HepG2 (cell line): Measurements from ENCODE around the gene USE1. TPM values are rescaled to one million over a fixed set of nuclear protein-coding genes. Genes with fewer than 3 reads are reported as not detected.

ENCODE experiments used
- CEBPB ChIP-seq: IDR thresholded peaks from 2 replicates; pipeline ENCODE4 v1.6.1; 2011; ENCODE audit warnings: low read depth, low read length, improper control_type of control experiment, borderline replicate concordance
- ELF3 ChIP-seq: IDR thresholded peaks from 2 replicates; pipeline ENCODE4 v1.6.1; 2016; ENCODE audit warnings: missing genetic modification reagents, missing compliant biosample characterization
- NR2C2 ChIP-seq: sonication (generic); formaldehyde crosslinking; IDR thresholded peaks from 2 replicates; pipeline ENCODE4 v1.4.0; 2020; ENCODE audit warnings: missing genetic modification reagents, mild to moderate bottlenecking, moderate library complexity, borderline replicate concordance
- PHB2 ChIP-seq: fragments of 450-650 bp; IDR thresholded peaks from 2 replicates; pipeline ENCODE4 v1.6.1; 2018; ENCODE audit not compliant: partially characterized antibody
- PHF8 ChIP-seq: sonication (generic); formaldehyde crosslinking; IDR thresholded peaks from 2 replicates; pipeline ENCODE4 v1.5.0; 2020; ENCODE audit warnings: missing genetic modification reagents
- SNAPC2 ChIP-seq: sonication (generic); formaldehyde crosslinking; IDR thresholded peaks from 2 replicates; pipeline ENCODE4 v1.8.1; 2022; ENCODE audit warnings: mild to moderate bottlenecking, missing genetic modification reagents
- TSC22D2 ChIP-seq: sonication (generic); formaldehyde crosslinking; IDR thresholded peaks from 2 replicates; pipeline ENCODE4 v1.5.1; 2020; ENCODE audit warnings: missing genetic modification reagents, mild to moderate bottlenecking, borderline replicate concordance
- ZNF383 ChIP-seq: sonication (generic); formaldehyde crosslinking; IDR thresholded peaks from 2 replicates; pipeline ENCODE4 v1.4.0; 2020; ENCODE audit warnings: missing genetic modification reagents, mild to moderate bottlenecking, borderline replicate concordance
- polyA plus RNA-seq, 8 experiments: library from polyadenylated mRNA; depleted of rRNA in 3 of 8; stranded (reverse) in 7 of 8; unstranded in 1 of 8; fragments of >200 nt; fragmentation: Illumina TruSeq in 4 of 8; extraction: Trizol in 4 of 8; gene quantifications; 2 replicates each; pipeline versions ENCODE4 v1.2.1 to v1.2.3, GENCODE V29; 2011 to 2016; ENCODE audit warnings: low read depth in 4 of 8, missing spikeins in 1 of 8, mixed read lengths in 1 of 8; ENCODE audit not compliant: insufficient read depth in 1 of 8
- total RNA-seq, 5 experiments: library from RNA; depleted of rRNA; stranded (reverse); fragments of >200 nt; fragmentation: Illumina TruSeq; extraction: Trizol; gene quantifications; 2 replicates each; pipeline ENCODE4 v1.2.3, GENCODE V29; 2016; ENCODE audit warnings: low read depth in 1 of 5
- TF ChIP-seq, protein P1 (sequence below): sonication (generic); formaldehyde crosslinking; IDR thresholded peaks from 2 replicates; pipeline ENCODE4 v1.9.0; 2021; ENCODE audit warnings: missing genetic modification reagents, mild to moderate bottlenecking, borderline replicate concordance
- TF ChIP-seq, protein P2 (sequence below): sonication (generic); formaldehyde crosslinking; IDR thresholded peaks from 2 replicates; pipeline ENCODE4 v1.8.1; 2022; ENCODE audit warnings: low read depth, mild to moderate bottlenecking, missing genetic modification reagents
- TF ChIP-seq, protein P3 (sequence below): sonication (generic); formaldehyde crosslinking; IDR thresholded peaks from 2 replicates; pipeline ENCODE4 v1.5.0; 2020; ENCODE audit warnings: mild to moderate bottlenecking, missing genetic modification reagents, borderline replicate concordance
- TF ChIP-seq, protein P4 (sequence below): sonication (generic); formaldehyde crosslinking; IDR thresholded peaks from 2 replicates; pipeline ENCODE4 v1.4.0; 2020; ENCODE audit warnings: missing genetic modification reagents

The USE1 gene
- total and polyA plus RNA-seq, 2 of the 13 experiments (the other 11 are each of a cell fraction or from before 2014, with no cell fraction given) = 9.9 to 17.6 TPM

DNA sequence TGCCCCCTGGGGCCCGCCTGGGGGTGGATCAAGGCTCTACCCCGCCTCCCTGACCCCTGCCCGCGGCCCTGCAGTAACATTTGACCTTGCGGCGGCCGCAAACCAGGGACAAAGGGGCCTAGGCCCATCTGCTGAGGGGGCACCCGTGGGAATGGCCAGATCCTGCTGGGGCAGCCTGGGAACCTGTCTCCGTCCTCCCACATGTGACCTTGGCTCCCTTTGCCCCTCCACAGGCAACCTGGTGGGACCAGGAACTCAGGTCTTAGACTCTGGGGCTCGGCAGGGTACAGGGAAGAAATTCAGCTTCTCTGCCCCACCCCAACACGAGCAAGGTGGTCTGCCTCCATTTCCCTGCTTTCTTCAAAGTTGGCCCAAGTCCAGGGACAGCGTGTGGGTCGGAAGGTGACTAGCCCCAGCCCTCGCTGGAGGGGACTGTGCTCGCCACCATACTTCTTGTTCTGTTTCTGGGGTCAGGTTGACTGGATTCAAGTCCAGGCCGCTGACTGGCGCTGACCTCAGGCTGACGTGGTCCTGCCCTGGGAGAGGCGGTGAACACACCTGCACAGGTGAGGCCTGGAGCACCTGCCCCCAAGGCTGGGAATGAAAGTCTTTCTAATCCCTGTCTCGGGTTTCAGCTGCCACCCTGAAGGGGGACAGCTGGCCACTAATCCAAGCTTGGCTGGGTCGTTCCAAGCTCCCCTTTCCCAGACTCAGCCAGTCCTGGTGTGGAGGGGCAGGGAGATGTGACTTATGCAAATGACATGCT is 33.0 kb downstream of the USE1 start (continued):
- TF ChIP-seq, protein P1, sequence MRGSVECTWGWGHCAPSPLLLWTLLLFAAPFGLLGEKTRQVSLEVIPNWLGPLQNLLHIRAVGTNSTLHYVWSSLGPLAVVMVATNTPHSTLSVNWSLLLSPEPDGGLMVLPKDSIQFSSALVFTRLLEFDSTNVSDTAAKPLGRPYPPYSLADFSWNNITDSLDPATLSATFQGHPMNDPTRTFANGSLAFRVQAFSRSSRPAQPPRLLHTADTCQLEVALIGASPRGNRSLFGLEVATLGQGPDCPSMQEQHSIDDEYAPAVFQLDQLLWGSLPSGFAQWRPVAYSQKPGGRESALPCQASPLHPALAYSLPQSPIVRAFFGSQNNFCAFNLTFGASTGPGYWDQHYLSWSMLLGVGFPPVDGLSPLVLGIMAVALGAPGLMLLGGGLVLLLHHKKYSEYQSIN (CRISPR knock-in tag) = no peak
- TF ChIP-seq CEBPB (no peak), SNAPC2 (CRISPR knock-in tag) (peak; percentile 49), PHB2 (no peak), TSC22D2 (CRISPR knock-in tag) (no peak), ZNF383 (no peak), NR2C2 (peak; percentile 96), PHF8 (CRISPR knock-in tag) (peak; percentile 56), ELF3 (peak; percentile 64)
- TF ChIP-seq, protein P2, sequence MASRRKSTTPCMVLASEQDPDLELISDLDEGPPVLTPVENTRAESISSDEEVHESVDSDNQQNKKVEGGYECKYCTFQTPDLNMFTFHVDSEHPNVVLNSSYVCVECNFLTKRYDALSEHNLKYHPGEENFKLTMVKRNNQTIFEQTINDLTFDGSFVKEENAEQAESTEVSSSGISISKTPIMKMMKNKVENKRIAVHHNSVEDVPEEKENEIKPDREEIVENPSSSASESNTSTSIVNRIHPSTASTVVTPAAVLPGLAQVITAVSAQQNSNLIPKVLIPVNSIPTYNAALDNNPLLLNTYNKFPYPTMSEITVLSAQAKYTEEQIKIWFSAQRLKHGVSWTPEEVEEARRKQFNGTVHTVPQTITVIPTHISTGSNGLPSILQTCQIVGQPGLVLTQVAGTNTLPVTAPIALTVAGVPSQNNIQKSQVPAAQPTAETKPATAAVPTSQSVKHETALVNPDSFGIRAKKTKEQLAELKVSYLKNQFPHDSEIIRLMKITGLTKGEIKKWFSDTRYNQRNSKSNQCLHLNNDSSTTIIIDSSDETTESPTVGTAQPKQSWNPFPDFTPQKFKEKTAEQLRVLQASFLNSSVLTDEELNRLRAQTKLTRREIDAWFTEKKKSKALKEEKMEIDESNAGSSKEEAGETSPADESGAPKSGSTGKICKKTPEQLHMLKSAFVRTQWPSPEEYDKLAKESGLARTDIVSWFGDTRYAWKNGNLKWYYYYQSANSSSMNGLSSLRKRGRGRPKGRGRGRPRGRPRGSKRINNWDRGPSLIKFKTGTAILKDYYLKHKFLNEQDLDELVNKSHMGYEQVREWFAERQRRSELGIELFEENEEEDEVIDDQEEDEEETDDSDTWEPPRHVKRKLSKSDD (CRISPR knock-in tag) = peak; percentile 80
- TF ChIP-seq, protein P3, sequence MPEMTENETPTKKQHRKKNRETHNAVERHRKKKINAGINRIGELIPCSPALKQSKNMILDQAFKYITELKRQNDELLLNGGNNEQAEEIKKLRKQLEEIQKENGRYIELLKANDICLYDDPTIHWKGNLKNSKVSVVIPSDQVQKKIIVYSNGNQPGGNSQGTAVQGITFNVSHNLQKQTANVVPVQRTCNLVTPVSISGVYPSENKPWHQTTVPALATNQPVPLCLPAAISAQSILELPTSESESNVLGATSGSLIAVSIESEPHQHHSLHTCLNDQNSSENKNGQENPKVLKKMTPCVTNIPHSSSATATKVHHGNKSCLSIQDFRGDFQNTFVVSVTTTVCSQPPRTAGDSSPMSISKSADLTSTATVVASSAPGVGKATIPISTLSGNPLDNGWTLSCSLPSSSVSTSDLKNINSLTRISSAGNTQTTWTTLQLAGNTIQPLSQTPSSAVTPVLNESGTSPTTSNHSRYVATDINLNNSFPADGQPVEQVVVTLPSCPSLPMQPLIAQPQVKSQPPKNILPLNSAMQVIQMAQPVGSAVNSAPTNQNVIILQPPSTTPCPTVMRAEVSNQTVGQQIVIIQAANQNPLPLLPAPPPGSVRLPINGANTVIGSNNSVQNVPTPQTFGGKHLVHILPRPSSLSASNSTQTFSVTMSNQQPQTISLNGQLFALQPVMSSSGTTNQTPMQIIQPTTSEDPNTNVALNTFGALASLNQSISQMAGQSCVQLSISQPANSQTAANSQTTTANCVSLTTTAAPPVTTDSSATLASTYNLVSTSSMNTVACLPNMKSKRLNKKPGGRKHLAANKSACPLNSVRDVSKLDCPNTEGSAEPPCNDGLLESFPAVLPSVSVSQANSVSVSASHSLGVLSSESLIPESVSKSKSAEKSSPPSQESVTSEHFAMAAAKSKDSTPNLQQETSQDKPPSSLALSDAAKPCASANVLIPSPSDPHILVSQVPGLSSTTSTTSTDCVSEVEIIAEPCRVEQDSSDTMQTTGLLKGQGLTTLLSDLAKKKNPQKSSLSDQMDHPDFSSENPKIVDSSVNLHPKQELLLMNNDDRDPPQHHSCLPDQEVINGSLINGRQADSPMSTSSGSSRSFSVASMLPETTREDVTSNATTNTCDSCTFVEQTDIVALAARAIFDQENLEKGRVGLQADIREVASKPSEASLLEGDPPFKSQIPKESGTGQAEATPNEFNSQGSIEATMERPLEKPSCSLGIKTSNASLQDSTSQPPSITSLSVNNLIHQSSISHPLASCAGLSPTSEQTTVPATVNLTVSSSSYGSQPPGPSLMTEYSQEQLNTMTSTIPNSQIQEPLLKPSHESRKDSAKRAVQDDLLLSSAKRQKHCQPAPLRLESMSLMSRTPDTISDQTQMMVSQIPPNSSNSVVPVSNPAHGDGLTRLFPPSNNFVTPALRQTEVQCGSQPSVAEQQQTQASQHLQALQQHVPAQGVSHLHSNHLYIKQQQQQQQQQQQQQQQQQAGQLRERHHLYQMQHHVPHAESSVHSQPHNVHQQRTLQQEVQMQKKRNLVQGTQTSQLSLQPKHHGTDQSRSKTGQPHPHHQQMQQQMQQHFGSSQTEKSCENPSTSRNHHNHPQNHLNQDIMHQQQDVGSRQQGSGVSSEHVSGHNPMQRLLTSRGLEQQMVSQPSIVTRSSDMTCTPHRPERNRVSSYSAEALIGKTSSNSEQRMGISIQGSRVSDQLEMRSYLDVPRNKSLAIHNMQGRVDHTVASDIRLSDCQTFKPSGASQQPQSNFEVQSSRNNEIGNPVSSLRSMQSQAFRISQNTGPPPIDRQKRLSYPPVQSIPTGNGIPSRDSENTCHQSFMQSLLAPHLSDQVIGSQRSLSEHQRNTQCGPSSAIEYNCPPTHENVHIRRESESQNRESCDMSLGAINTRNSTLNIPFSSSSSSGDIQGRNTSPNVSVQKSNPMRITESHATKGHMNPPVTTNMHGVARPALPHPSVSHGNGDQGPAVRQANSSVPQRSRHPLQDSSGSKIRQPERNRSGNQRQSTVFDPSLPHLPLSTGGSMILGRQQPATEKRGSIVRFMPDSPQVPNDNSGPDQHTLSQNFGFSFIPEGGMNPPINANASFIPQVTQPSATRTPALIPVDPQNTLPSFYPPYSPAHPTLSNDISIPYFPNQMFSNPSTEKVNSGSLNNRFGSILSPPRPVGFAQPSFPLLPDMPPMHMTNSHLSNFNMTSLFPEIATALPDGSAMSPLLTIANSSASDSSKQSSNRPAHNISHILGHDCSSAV = no peak
- TF ChIP-seq, protein P4, sequence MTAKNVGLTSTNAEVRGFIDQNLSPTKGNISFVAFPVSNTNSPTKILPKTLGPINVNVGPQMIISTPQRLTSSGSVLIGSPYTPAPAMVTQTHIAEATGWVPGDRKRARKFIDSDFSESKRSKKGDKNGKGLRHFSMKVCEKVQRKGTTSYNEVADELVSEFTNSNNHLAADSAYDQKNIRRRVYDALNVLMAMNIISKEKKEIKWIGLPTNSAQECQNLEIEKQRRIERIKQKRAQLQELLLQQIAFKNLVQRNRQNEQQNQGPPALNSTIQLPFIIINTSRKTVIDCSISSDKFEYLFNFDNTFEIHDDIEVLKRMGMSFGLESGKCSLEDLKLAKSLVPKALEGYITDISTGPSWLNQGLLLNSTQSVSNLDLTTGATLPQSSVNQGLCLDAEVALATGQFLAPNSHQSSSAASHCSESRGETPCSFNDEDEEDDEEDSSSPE (CRISPR knock-in tag) = peak; percentile 42; the same call in 1 of the 2 replicates
